ENCODE results near the gene GINS2. TPM values are rescaled to one million over a fixed set of nuclear protein-coding genes. Genes with fewer than 3 reads are reported as not detected.
A peak's percentile ranks its signal among the peaks of the same experiment; 100 is the strongest.

GINS2 gene
- total RNA-seq (2014; rRNA removed; shearing (Covaris generic)) = 31.4 and 38.1 TPM in 2 replicates

DNA sequence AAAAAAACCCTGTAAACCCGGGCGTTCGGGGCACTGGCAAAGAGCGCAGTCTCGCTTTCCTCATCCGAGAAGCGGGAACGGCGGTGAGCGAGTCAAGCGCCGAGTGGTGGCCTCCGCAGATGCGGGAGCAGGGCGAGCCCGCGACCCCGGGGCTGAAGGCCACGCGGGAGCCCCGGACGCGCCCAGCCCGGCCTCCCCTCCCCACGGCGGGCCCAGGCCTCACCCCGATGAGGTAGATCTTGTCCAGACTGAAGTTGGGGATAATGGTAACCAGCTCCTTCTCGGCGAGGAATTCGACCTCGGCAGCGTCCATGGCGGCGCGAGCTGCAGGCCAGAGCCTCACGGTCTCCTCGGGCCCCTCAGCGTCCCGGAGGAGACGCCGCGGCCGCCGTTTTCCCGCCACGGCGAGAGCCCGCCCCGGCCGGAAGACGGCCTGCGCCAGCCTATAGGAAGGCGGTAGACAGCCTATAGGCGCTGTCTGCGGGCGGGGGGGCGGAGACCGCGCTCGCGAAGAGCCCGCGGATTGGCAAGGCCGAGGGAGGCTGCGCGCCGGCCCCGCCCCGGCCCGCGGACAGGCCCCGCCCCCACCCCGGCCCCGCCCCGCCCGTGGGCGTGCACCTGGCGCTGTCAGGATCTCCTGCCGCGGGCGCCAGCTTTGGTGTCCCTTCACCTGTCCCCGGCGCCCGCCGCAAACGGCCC lies at the start of gene GINS2:
Gene GINS2, minus strand, starts transcription at position 369 of the 699 bp plus-strand sequence. Its CDS starts 56 bp downstream, at position 313.
- DNase-seq (ENCODE audit: low read depth) = peak; percentile 93

DNA sequence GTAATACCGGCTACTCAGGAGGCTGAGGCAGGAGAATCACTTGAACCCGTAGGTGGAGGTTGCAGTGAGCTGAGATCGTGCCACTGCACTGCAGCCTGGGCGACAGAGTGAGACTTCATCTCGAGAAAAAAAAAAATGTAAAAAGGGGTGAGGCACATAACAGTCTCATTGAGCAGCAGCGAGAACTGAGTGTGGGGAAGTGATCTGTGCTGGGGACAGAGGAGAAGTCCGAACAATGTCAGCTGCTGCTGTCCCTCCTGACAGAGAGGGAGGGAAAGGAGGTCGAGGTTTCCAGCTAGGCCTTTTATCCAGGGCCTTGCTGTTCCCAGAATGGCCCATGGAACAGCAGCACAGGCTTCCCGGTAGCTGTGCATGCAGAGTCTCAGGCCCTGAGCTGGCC lies 48.2 kb upstream of the GINS2 start:
- no peak for DNase-seq (ENCODE audit: low read depth)

DNA sequence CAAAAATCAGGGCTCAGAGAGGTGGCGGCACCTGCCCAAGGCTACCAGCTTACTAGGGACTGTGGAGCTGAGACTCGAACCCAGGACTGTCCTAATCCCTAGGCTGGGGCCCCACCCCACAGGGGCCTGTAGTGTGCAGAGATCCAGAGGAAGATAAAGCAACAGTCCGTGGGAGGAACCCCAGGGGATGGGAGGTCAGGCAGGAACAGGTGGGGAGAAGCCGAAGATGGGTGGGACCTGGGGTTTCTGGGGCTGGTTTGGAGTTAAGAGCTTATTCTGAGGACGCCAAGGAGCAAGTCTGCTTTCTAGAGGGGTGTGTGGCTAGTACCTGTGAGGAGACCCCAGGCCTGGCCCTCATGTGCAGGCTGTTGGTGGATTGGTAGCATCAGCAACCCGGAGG lies 47.2 kb upstream of the GINS2 start:
- no peak for DNase-seq (ENCODE audit: low read depth)

DNA sequence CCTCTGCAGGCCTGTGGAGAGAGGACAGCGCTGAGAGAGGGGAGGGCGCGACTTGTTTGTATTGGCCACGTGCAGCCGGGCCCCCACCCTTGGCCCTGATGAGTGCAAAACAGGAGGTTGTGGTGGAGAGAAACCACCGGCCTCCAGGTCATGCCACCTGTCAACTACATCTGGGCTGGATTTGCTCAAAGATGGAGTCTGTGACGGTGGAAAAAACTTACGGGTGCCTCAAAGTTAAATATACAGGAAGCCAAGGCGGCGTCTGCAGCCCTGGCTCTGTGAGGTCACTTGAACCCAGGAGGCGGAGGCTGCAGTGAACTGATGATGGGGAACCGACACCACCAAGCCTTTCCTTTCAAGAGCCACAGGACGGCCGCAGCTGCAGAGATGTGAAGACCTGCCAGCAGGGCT lies 46.5 kb upstream of the GINS2 start:
- DNase-seq (ENCODE audit: low read depth) = no peak

DNA sequence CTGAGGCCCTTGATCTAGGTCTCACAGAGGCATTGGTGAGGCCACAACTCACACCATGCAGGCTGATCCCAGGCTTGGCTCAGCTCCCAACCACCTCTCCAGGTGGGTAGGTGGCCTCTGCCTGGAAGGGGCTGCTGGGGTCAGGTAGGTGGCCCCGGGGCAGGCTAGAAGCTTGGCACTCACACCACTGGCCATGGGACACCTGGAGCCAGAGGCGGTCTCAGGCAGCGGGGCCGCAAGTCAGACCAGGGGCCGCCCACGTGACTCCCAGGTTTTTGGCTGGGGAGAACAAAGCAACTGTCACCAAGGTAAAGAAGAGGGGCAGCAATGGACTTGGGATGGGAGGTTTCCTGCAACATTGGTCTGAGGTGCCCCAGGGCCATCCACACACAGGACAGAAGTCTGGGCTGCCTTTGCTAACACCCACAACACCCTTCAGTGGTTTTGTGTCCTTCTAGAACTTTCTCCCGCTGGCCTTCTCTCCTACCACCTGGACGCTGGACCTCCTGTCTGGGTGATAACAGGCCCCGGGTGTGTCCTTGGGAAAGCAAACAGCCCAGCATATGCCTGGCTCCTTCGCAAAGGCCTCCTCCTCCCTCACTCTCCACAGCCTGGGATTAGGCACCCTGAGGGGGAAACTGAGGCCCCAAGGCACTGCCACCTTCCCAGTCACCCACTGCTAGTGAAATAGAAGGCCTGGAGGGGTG lies 45.7 kb upstream of the GINS2 start:
- no peak for DNase-seq (ENCODE audit: low read depth)

DNA sequence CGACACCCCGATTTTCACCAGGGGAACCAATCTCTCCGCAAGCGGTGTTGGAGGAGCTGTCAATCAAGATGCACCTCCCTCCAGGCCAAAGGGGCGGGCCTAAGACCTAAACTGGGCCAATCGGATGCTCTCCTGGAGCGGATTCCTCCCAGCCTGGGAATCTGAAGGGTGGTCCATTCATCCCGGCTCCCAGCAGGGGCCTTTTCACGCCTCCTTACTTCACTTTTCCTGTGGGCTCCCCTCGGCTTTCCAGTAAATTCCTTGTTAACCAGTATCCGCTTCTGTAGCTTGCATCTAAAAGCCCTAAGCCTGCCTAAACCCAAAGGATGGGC lies 45.1 kb upstream of the GINS2 start:
- no peak for DNase-seq (ENCODE audit: low read depth)

DNA sequence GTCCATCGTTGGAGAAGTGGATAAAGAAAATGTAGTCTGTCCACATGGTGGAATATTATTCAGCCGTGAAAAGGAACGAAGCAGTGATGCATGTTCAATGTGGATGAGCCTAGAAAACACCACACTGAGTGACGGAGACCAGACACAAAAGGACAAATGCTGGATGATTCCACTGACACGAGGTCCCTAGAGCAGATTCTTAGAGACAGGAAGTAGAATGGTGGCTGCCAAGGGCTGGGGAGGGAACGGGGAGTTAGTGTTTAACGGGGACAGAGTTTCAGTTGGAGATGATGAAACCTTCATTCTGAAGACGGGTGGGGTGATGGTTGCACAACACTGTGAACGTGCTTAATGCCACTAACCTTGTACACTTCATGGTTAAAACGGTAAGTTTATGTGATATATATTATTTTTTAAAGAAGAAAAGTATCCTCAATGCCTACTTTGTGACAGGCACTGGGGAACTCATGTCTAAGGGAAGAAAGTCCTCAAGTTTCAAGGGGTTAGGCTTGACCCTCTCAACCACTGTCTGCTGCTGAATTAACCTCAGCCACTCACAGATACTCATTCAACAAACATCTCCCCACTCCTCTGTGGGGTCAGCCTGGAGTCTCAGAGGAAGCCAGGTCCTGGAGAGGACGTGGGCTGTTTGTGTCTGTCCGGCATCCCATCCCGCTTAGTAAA lies 44.5 kb upstream of the GINS2 start:
- no peak for DNase-seq (ENCODE audit: low read depth)

DNA sequence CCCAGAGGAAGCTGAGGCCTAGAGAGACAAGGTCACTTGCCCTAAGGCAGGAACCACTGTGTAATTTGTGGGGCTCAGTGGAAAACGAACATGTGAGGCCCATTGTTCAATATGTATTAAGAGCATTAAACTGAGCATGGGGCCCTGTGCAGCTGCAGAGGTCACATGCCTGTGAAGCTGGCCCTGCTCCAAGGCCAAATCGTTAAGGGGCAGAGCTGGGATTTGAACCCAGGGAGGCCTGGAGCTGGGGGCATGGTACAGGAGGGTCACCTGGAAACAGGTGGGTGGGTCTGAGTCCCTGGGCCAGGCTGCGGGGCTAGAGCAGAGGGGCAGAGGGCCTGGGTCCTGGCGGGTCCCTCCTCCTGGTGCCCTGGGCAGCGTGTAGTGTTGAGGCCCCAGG lies 42.4 kb upstream of the GINS2 start:
- no peak for DNase-seq (ENCODE audit: low read depth)

DNA sequence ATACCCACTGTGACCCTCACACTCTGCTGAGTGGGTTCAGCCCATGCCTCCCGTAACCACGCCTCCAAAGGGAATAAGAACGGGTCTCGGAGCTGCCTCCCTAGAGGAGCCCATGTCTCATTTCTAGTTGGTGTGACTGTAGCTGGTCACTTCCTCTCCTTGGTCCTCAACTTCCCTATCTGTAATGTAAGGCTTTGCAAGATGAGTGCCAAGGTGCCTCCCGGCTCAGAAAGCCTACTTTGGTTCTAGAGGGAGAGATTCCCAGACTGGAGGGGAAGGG lies 41.4 kb upstream of the GINS2 start:
- no peak for DNase-seq (ENCODE audit: low read depth)

DNA sequence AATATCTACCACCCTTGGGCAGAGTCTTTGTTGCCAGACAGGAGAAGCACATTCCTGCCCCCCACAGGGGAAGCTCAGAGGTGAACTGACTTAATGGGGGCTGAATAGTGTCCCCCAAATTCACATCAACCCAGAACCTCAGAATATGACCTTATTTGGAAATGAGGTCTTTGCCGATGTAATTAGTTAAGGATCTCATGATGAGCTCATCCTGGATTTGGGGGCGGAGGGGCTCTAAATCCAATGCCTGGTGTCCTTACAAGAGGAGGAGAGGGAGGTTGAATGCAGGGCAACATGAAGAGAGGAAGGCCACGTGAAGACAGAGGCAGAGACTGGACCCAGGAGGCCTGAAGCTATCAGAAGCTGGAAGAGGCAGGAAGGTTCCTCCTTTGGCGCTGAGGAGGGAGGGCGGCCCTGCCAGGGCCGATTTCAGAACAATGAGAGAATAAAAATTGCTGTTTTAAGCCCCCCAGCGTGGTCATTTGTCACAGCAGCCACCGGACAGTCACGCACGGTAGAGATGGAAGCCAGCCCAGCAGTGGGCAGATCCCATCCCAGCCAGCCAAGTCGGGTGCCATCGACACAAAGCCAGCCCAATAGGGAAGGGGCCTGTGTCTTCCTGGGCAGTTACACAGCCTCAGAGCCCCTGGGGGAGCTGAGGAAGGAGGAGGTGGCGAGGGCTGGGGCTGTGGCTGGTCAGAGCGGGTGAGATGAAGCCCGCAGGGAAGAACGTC lies 40.9 kb upstream of the GINS2 start:
- DNase-seq (ENCODE audit: low read depth) = no peak

DNA sequence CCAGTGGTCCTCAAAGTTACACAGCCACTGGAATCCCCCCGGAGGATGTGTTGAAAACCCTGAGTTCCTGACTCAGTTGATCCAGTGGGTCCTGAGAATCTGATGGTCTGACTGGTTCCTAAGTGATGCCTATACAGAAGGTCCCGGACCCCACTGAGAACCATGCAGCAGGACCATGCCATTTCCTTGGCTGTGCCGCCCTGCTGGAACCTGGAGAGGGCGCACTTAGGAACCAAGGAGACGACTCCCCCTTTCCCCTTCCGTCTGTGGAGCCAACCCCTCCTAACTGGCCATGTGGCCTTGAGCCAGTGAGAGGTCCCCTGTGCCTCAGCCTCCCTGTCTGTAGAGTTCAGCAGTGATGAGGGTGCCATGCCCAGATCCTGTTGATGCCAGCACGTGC lies 40.1 kb upstream of the GINS2 start:
- DNase-seq (ENCODE audit: low read depth) = no peak

DNA sequence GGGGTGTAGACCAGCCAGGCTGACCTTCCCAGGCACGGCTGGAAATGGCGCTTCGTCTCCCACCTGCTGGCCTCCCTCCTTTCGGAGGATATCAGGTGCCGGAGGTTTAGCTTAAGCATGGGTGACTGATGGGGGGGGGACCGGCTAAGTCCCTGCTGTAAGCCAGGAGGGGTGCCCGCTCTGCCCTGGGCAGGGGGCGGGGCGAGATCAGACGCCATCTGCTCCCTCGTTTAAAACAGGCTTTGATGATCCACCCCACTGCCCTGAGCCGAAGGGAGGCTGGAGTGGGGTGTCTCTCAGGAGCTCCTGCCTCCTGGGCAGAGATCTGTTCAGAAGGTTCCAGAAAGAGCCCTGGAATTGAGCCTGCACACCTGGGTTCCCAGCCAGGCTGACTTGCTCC lies 36.2 kb upstream of the GINS2 start:
- DNase-seq (ENCODE audit: low read depth) = no peak

DNA sequence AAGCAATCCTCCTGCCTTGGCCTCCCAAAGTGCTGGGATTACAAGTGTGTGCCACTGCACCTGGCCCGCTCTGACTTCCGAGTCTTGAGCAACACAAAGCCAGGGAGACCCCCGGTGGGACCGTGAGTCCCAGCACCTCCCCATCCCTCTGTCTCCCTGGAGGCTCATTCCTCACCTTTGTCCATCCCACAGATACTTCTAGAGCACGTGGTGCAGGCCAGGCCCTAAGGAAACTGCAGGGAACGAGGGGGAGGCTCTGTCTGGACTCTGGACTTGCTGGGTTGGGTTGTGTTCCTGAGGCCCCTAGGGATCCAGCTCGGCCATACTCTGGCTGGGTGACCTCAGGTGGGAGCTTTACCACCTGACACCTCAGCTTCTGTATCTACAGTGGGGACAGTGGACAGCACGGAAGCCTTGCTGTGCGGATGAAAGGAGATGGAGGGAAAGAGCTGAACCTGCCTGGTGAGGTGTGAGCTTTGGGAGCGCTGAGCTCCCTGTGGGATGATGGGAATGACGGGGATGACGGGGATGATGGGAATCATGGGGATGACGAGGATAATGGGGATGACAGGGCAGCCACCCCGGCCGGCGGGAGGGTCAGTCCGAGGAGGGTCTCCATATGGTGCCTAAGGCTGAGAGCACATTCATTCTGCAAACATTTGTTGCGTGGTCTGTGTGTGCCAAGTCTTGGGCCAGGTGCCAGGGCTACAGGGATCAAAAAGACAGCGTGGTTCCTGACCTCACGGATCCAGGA lies 35.5 kb upstream of the GINS2 start:
- no peak for DNase-seq (ENCODE audit: low read depth)

DNA sequence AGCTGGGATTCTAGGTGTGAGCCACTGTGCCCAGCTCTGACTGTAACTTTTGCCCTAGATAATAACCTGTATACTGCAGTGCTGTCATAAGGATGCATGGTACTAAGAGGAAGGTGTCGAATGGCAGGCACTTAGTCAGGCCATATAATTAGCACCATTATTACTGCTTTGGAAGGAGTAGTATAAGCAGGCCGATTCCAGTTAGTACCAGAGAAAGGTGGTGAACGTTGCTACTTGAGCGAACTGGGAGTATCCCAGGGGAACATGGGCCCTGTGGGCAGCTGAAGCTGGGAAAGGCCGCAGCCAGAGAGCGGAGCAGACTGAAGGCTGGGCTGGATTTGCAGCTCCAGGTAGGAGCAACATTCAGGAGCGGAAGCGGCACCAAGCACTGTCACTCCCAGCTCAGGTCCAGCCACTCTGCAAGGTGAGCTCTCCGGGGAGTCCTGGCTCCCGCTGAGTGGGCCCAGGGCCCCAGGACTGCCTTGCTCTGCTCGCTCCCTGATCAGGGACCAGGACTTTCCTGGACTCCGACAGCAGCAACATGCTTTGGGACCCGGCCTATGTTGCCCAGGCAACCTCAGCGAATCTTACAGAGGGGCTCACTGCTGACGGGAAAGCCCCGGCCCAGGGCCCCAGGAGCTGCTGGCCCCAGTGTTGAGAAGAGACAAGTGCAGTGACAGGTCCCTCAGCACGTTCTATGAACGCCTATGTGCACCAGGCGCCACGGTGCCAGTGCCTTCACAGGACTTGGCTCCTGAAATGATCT lies 33.6 kb upstream of the GINS2 start:
- no peak for DNase-seq (ENCODE audit: low read depth)

DNA sequence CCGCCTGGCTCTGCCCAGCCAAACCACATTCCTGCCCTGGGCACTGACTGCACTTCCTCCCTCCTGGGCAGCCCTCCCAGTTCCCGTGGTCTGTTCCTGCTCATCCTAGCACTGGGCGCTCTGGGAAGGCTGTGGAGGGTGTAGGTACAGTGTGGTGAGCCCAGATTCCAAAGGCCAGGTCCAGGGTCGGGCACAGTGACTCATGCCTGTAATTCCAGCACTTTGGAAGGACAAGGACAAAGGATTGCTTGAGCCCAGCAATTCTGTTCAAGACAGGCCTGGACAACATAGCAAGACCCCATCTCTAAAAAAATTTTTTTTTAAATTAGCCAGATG lies 31.5 kb upstream of the GINS2 start:
- peak; percentile 35 for DNase-seq (ENCODE audit: low read depth)

DNA sequence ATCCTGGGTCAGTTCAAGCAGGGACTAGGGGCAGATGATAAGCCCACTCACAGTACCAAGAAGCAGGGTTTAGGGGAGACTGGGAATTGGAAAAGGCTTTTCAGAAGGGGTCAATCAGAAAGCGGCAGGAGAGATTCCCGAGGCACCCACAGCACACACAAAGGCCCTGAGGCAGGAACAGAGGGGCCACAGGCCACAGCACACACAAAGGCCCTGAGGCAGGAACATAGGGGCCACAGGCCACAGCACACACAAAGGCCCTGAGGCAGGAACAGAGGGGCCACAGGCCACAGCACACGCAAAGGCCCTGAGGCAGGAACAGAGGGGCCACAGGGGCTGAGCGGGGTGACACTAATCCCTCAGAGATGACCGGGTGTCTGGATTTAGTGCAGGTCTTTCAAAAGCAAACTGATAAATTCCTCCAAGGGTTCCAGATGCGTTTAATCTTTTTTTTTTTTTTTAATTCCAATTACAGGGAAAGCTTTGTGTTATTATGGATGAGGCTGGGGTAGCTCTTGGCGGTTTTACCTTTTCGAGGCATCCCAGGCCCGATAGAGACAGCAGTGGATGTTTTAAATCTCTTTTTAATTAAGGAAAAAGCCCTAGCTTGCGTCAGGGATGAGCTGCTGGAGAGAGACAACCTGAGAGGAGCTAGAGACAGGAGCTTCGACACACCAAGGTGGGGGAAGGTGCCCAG lies 31.0 kb upstream of the GINS2 start:
- no peak for DNase-seq (ENCODE audit: low read depth)

DNA sequence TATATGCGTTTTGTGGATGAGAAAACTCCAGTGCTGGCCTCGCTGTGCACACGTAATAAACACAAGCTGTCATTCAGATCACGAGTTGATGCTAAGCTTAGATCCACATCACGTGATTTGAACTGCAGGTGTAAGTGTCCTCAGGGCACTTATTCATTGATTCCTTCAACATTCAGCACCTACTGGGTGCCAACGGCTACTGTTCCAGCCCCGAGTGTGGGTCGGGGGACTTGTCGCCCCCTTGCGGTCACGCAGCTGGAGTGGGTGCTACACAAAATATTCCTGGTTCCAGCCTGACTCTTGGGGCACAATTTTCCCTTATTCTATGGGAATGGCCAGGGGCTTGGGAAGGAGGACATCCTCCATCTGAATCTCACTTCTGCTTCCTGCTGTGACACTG lies 29.9 kb upstream of the GINS2 start:
- no peak for DNase-seq (ENCODE audit: low read depth)

DNA sequence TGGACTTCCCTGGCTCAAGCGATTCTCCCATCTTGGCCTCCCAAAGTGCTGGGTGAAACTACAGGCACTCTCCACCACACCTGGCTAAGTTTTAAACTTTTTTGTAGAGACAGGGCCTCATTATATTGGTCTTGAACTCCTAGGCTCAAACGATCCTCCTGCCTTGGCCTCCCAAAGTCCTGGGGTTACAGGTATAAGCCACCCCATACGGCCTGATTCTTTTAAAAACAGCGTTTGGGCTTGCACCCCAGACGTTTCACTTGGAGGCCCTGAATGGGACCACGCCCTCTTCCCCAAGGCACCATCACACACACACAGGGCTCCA lies 29.4 kb upstream of the GINS2 start:
- DNase-seq (ENCODE audit: low read depth) = no peak

DNA sequence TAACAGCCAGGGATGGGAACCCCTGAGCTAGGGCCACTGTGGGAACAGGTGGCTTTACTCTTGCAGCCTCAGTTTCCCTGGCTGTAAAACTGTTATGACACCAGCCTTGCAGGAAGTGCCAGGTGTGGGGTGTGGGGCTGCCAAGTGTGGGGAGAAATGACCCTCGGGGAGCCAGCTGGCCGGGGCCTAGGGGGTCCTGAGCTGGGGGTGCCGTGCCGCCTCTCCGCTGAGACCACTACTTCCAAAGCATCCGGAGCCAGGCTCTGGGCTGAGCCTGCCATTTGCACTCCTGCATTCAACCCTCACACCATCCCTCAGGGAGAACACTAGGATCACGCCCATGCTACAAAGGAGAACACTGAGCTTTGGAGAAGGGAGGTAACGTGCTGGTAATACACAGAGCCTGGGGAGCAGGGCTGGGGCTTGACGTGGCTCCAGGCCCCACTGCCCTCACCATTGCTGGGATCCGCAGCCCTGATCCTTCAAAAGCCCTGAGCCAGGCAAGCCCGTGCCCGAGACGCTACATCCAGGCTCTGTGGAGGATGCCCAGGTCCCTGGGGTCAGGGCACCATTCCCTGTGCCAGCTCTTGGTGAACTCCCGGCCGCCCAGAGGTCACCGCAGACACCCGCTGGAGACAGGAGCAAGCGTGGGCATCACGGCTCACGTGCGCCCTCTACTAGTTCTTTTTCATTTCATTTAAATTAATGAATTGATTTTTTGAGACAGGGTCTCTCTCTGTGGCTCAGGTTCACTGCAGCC lies 28.8 kb upstream of the GINS2 start:
- DNase-seq (ENCODE audit: low read depth) = peak; percentile 49

DNA sequence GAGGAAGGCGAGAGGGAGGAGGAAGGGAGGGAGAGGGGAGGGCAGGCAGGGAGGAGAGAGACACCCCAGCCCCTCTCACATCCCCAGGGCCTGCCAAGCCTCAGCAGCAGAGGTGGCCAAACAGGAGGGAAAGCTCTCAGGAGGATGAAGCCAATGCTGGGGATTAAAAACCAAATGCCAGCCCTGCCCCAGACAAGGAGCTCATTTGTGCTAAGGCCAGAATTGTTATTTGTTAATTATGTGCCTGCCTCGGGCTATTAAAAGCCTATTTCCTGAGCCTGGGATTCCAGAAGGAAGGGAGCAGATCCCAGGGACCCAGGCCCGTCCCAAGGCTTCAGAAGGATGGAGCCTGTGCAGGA lies 27.9 kb upstream of the GINS2 start:
- no peak for DNase-seq (ENCODE audit: low read depth)

Data from Daoy (cell line).